ENCODE measurements around the gene PCNT.
"Not testable (repeated sequence)": the region's sequence is repeated elsewhere in the genome, so short reads cannot be mapped to it uniquely, and the experiment has no call there.

The PCNT gene

DNA sequence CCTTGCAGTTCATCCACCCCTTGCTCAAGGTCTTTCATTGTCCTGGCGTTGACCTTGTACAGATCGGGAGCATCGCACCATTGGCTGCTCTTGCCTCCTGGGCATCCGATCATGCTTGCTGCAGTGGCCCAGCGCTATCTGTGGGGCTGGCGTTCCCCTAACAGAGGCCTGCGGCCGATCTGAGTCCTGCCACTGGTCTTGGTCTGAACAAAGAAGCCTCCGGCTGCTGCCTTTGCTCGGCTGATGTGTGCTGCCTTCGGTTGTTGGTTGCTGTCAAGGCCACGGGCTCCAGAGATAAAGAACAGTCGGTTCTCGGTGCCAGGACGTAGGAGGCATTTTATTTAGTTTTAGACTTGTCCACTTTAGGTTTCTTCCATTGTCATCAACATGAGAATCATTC, 39.0 kb downstream of the PCNT start:
- Histone ChIP-seq H3K4me3 (ENCODE audit: extremely low read depth, insufficient read depth, low read length, poor library complexity, severe bottlenecking) (no peak overlapping the region), H3K27ac (ENCODE audit: low read depth, low read length, severe bottlenecking) (no peak overlapping the region), H3K4me1 (ENCODE audit: control insufficient read depth, insufficient read depth, low read length, poor library complexity, severe bottlenecking) (no peaks in the 10 kb centered on the region), H3K9me3 (ENCODE audit: control insufficient read depth, low read length) (no peaks in the 10 kb centered on the region), H3K36me3 (ENCODE audit: control insufficient read depth, insufficient read depth, low read length) (peaks cover 85% of the 10 kb centered on the region)
- 93 to 96% methylated on average over 12 to 15 of the region's 15 CpGs for WGBS, 2 experiments (ENCODE audit: insufficient coverage in 2 of 2)

- no peak overlapping the region for H3K4me3 ChIP-seq (ENCODE audit: extremely low read depth, insufficient read depth, low read length, poor library complexity, severe bottlenecking)
- H3K27ac ChIP-seq (ENCODE audit: low read depth, low read length, severe bottlenecking) = no peak overlapping the region
- H3K36me3 ChIP-seq (ENCODE audit: control insufficient read depth, insufficient read depth, low read length) = peaks cover 86% of the 10 kb centered on the region
- WGBS, 2 experiments (ENCODE audit: insufficient coverage in 2 of 2) = 94 to 97% methylated on average over 12 to 16 of the region's 16 CpGs
- H3K4me1 ChIP-seq (ENCODE audit: control insufficient read depth, insufficient read depth, low read length, poor library complexity, severe bottlenecking) = no peaks in the 10 kb centered on the region
- no peaks in the 10 kb centered on the region for H3K9me3 ChIP-seq (ENCODE audit: control insufficient read depth, low read length)
Observed at GRCh38 chr21:46363698-46364097, 39.7 kb downstream of the PCNT start.

GRCh38 chr21:46366091-46366490, 42.1 kb downstream of the PCNT start:
- Histone ChIP-seq H3K4me3 (ENCODE audit: extremely low read depth, insufficient read depth, low read length, poor library complexity, severe bottlenecking) (no peak overlapping the region), H3K36me3 (ENCODE audit: control insufficient read depth, insufficient read depth, low read length) (peaks cover 82% of the 10 kb centered on the region)
- 93 to 96% methylated on average over 7 to 9 of the region's 11 CpGs for WGBS, 2 experiments (ENCODE audit: insufficient coverage in 2 of 2)

GRCh38 chr21:46366561-46366960, 42.6 kb downstream of the PCNT start:
- whole genome bisulfite sequencing, 2 experiments (ENCODE audit: insufficient coverage in 2 of 2) = 93 to 96% methylated on average over 19 of the region's 19 CpGs
- Histone ChIP-seq H3K4me1 (ENCODE audit: control insufficient read depth, insufficient read depth, low read length, poor library complexity, severe bottlenecking) (no peaks in the 10 kb centered on the region), H3K4me3 (ENCODE audit: extremely low read depth, insufficient read depth, low read length, poor library complexity, severe bottlenecking) (no peak overlapping the region), H3K36me3 (ENCODE audit: control insufficient read depth, insufficient read depth, low read length) (peaks cover 80% of the 10 kb centered on the region), H3K27ac (ENCODE audit: low read depth, low read length, severe bottlenecking) (no peak overlapping the region), H3K9me3 (ENCODE audit: control insufficient read depth, low read length) (no peaks in the 10 kb centered on the region)

More at GRCh38 chr21:46366091-46366490, 42.1 kb downstream of the PCNT start:
- H3K9me3 ChIP-seq (ENCODE audit: control insufficient read depth, low read length) = no peaks in the 10 kb centered on the region
- H3K27ac ChIP-seq (ENCODE audit: low read depth, low read length, severe bottlenecking) = no peak overlapping the region
- no peaks in the 10 kb centered on the region for H3K4me1 ChIP-seq (ENCODE audit: control insufficient read depth, insufficient read depth, low read length, poor library complexity, severe bottlenecking)

DNA sequence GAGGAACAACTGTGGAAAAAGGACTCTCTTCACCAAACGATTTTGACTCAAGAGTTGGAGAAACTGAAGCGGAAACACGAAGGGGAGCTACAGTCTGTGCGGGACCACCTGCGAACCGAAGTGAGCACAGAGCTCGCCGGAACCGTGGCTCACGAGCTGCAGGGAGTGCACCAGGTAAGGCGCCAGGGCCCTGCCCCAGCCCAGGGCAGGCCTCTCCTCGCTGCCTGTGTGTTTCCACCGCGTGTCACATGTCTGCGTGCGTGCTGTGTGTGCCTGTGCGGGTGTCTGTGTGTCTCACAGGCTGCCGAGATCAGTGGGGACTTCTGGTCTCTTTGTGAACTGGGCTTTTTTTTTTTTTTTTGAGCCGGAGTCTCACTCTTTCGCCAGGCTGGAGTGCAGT, 43.0 kb downstream of the PCNT start:
- H3K27ac ChIP-seq (ENCODE audit: low read depth, low read length, severe bottlenecking) = no peak overlapping the region
- no peaks in the 10 kb centered on the region for H3K4me1 ChIP-seq (ENCODE audit: control insufficient read depth, insufficient read depth, low read length, poor library complexity, severe bottlenecking)
- H3K36me3 ChIP-seq (ENCODE audit: control insufficient read depth, insufficient read depth, low read length) = peaks cover 84% of the 10 kb centered on the region
- no peaks in the 10 kb centered on the region for H3K9me3 ChIP-seq (ENCODE audit: control insufficient read depth, low read length)
- 94 to 95% methylated on average over 17 to 18 of the region's 20 CpGs for WGBS, 2 experiments (ENCODE audit: insufficient coverage in 2 of 2)
- H3K4me3 ChIP-seq (ENCODE audit: extremely low read depth, insufficient read depth, low read length, poor library complexity, severe bottlenecking) = no peak overlapping the region

GRCh38 chr21:46368533-46369285, 44.8 kb downstream of the PCNT start:
- WGBS, 2 experiments (ENCODE audit: insufficient coverage in 2 of 2) = 94 to 99% methylated on average over 10 to 11 of the region's 11 CpGs
- Histone ChIP-seq H3K4me1 (ENCODE audit: control insufficient read depth, insufficient read depth, low read length, poor library complexity, severe bottlenecking) (no peaks in the 10 kb centered on the region), H3K9me3 (ENCODE audit: control insufficient read depth, low read length) (no peaks in the 10 kb centered on the region), H3K36me3 (ENCODE audit: control insufficient read depth, insufficient read depth, low read length) (peaks cover 79% of the 10 kb centered on the region), H3K27ac (ENCODE audit: low read depth, low read length, severe bottlenecking) (no peak overlapping the region), H3K4me3 (ENCODE audit: extremely low read depth, insufficient read depth, low read length, poor library complexity, severe bottlenecking) (no peak overlapping the region)

GRCh38 chr21:46369520-46370235, 45.7 kb downstream of the PCNT start:
- no peak overlapping the region for H3K27ac ChIP-seq (ENCODE audit: low read depth, low read length, severe bottlenecking)
- peaks cover 78% of the 10 kb centered on the region for H3K36me3 ChIP-seq (ENCODE audit: control insufficient read depth, insufficient read depth, low read length)
- no peak overlapping the region for H3K4me3 ChIP-seq (ENCODE audit: extremely low read depth, insufficient read depth, low read length, poor library complexity, severe bottlenecking)
- H3K4me1 ChIP-seq (ENCODE audit: control insufficient read depth, insufficient read depth, low read length, poor library complexity, severe bottlenecking) = no peaks in the 10 kb centered on the region
- no peaks in the 10 kb centered on the region for H3K9me3 ChIP-seq (ENCODE audit: control insufficient read depth, low read length)
- 87 to 92% methylated on average over 15 to 19 of the region's 20 CpGs for WGBS, 2 experiments (ENCODE audit: insufficient coverage in 2 of 2)

DNA sequence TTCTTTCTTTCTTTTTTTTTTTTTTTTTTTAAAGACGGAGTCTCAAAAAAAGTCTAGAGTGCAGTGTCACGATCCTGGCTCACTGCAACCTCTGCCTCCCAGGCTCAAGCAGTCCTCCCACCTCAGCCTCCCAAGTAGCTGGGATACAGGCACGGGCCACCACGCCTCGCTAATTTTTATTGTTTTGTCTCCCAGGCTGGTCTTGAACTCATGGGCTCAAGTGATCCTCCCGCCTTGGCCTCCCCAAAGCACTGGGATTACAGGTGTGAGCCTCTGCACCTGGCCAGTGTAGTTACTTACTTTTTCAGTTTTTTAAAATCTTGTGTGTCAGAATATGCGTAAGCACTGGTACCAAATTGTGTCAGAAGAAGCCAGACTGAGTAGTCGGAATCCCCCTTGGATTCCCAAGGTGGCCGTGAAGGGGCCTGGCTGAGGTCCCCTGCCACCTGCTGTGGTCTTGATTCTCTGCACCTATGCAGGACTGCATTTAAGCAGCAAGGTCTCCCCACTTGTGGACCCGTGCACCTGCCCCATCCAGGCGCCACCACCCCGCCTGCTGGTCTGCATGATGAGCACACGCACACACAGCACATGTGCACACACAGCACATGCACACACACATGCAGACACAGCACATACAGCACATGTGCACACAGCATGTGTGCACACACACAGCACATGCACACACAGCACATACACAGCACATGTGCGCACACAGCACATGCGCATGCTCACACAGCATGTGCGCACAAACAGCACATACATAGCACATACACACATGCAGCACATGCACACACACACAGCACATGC, 47.5 kb downstream of the PCNT start:
- Histone ChIP-seq H3K27ac (ENCODE audit: low read depth, low read length, severe bottlenecking) (no peak overlapping the region), H3K4me1 (ENCODE audit: control insufficient read depth, insufficient read depth, low read length, poor library complexity, severe bottlenecking) (no peaks in the 10 kb centered on the region), H3K36me3 (ENCODE audit: control insufficient read depth, insufficient read depth, low read length) (peaks cover 71% of the 10 kb centered on the region), H3K9me3 (ENCODE audit: control insufficient read depth, low read length) (no peaks in the 10 kb centered on the region), H3K4me3 (ENCODE audit: extremely low read depth, insufficient read depth, low read length, poor library complexity, severe bottlenecking) (no peak overlapping the region)
- WGBS, 2 experiments (ENCODE audit: insufficient coverage in 2 of 2) = 95 to 96% methylated on average over 15 of the region's 16 CpGs

DNA sequence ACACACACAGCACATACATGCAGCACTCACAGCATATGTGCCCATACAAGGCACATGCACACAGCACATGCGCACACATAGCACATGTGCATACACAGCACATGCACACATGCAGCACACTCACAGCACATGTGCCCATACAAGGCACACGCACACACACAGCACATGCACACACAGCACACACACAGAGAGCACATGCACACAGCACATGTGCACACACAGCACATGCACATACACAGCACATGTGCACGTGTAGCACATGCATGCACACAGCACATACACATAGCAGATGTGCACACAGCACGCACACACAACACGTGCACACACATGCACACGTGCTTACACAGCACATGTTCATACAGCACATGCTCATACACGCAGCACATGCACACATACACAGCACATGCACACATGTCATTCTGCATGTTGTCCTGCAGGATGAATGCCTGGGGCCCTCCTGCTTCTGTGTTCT, 48.1 kb downstream of the PCNT start:
- H3K4me1 ChIP-seq (ENCODE audit: control insufficient read depth, insufficient read depth, low read length, poor library complexity, severe bottlenecking) = no peaks in the 10 kb centered on the region
- peaks cover 68% of the 10 kb centered on the region for H3K36me3 ChIP-seq (ENCODE audit: control insufficient read depth, insufficient read depth, low read length)
- H3K9me3 ChIP-seq (ENCODE audit: control insufficient read depth, low read length) = no peaks in the 10 kb centered on the region
- H3K4me3 ChIP-seq (ENCODE audit: extremely low read depth, insufficient read depth, low read length, poor library complexity, severe bottlenecking) = no peak overlapping the region
- no peak overlapping the region for H3K27ac ChIP-seq (ENCODE audit: low read depth, low read length, severe bottlenecking)
- WGBS, 2 experiments (ENCODE audit: insufficient coverage in 2 of 2) = 94 to 95% methylated on average over 7 of the region's 7 CpGs

DNA sequence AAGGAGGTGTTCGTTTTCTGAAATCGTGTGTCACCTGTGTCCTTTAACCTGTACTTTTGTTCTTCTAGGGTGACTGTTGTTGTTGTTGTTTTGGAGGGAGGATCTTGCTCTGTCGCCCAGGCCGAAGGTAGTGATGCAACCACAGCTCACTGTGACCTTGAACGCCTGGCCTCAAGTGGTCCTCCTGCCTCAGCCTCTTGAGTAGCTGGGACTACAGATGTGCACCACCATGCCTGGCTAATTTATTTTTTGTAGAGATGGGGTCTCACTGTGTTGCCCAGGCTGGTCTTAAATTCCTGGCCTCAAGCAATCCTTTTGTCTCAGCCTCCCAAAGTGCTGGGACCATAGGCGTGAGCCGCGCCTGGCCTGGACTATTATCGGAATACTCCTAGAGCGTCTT, 49.0 kb downstream of the PCNT start:
- not testable (repeated sequence) for H3K4me1 ChIP-seq (ENCODE audit: control insufficient read depth, insufficient read depth, low read length, poor library complexity, severe bottlenecking); H3K9me3 ChIP-seq (ENCODE audit: control insufficient read depth, low read length); H3K27ac ChIP-seq (ENCODE audit: low read depth, low read length, severe bottlenecking); H3K4me3 ChIP-seq (ENCODE audit: extremely low read depth, insufficient read depth, low read length, poor library complexity, severe bottlenecking)
- WGBS, 2 experiments (ENCODE audit: insufficient coverage in 2 of 2) = 82 to 95% methylated on average over 6 to 10 of the region's 10 CpGs
- peaks cover 63% of the 10 kb centered on the region for H3K36me3 ChIP-seq (ENCODE audit: control insufficient read depth, insufficient read depth, low read length)

Data from mesodermal cell (in vitro differentiated cells).